Astrocyte of the spinal cord (primary cell): ENCODE measurements around the gene TEX28.
"Not testable (repeated sequence)": the region's sequence is repeated elsewhere in the genome, so short reads cannot be mapped to it uniquely, and the experiment has no call there.

Experiments used
- DNase-seq: peaks from one replicate; pipeline ENCODE4 v3.0.0; 2011; ENCODE audit warnings: low read depth, low spot score
- H3K4me3 ChIP-seq: 2 replicates; pipeline ENCODE4 v1.5.1; 2011; ENCODE audit warnings: low read depth, mild to moderate bottlenecking, low read length, moderate library complexity
- in situ Hi-C: cut with HindIII; loops from 2 replicates; pipeline ENCODE4 v1.10.0; 2017; ENCODE audit warnings: low sequenced_read_pairs

Gene TEX28

GRCh38 chrX:154257282-154257681, 37.6 kb downstream of the TEX28 start, which contains the start of gene OPN1MW3:
Gene OPN1MW3 (plus strand): TSS chrX:154257582. CDS start chrX:154257620, 38 bp downstream.
- DNase-seq, in situ Hi-C loops: not testable (repeated sequence)

GRCh38 chrX:154248076-154248475, 46.8 kb downstream of the TEX28 start:
- in situ Hi-C loops, H3K4me3 ChIP-seq, DNase-seq: not testable (repeated sequence)

More at GRCh38 chrX:154257282-154257681, 37.6 kb downstream of the TEX28 start, which contains the start of gene OPN1MW3:
- H3K4me3 ChIP-seq, result not testable (repeated sequence)

- DNase-seq, in situ Hi-C loops: not testable (repeated sequence)
Measured at GRCh38 chrX:154247377-154248045, 47.4 kb downstream of the TEX28 start.

GRCh38 chrX:154239982-154240503, 54.9 kb downstream of the TEX28 start:
- H3K4me3 ChIP-seq, in situ Hi-C loops, DNase-seq: not testable (repeated sequence)

More at GRCh38 chrX:154247377-154248045, 47.4 kb downstream of the TEX28 start:
- H3K4me3 ChIP-seq, result not testable (repeated sequence)

GRCh38 chrX:154238939-154239559, 55.9 kb downstream of the TEX28 start:
- in situ Hi-C loops, H3K4me3 ChIP-seq, DNase-seq: not testable (repeated sequence)

- H3K4me3 ChIP-seq, DNase-seq, in situ Hi-C loops: not testable (repeated sequence)
Measured at GRCh38 chrX:154233620-154234019, 61.3 kb downstream of the TEX28 start.

- in situ Hi-C loops, DNase-seq, H3K4me3 ChIP-seq: not testable (repeated sequence)
Measured at GRCh38 chrX:154231443-154231842, 63.5 kb downstream of the TEX28 start.

- H3K4me3 ChIP-seq, in situ Hi-C loops, DNase-seq: not testable (repeated sequence)
Measured at GRCh38 chrX:154226706-154227105, 68.2 kb downstream of the TEX28 start.

GRCh38 chrX:154225292-154225691, 69.6 kb downstream of the TEX28 start:
- DNase-seq, in situ Hi-C loops, H3K4me3 ChIP-seq: not testable (repeated sequence)
